SK-N-DZ (cell line): ENCODE measurements around the gene NXNL2.
A peak's percentile ranks its signal among the peaks of the same experiment; 100 is the strongest.

Experiments
- DNase-seq: peaks from one replicate; pipeline ENCODE4 v3.0.0-alpha.2; 2015; ENCODE audit warnings: low spot score

The NXNL2 gene

DNA sequence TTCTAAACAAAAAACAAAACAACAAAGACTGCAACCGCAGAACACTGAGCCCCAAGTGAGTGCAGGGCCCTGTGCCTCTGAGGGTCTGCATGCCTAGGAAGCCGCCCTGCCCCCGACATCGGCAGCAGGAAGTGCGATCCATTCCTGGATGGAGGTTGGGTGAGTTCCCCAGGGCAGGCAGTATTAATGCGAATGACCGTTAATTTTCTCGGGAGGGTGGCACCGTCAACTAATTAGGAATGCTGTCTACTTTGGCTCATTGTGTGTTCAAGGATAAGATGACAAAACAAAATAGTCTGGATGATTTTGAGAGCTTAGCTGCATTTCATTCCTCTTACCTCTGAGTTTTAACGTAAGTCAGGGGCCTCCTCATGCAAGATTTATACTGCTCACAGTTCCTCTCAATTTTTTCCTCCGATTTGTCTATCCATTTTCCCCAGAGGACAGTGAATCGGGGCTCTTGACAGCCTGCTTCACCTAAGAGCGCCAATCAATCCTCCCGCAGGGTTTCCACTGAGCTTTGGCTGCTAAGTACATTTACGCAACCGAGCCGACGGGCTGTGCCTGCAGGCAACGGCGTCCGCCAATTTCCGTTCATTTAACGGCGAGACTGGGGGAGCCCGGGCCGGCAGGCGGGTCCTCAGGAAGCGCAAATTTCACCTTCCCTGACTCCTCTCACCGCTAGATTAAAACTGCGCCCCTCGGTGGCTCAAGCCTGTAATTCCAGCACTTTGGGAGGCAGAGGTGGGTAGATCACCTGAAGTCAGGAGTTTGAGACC lies 2.9 kb upstream of the NXNL2 start:
- DNase-seq, result no peak

GRCh38 chr9:88533951-88534455 lies 975 bp upstream of the NXNL2 start:
- DNase-seq, result no peak

GRCh38 chr9:88535226-88536022 lies 446 bp downstream of the NXNL2 start:
- DNase-seq, result no peak

- no peak for DNase-seq
Measured at GRCh38 chr9:88536023-88536324, 996 bp downstream of the NXNL2 start.

GRCh38 chr9:88536951-88537760 lies 2.2 kb downstream of the NXNL2 start:
- no peak for DNase-seq

DNA sequence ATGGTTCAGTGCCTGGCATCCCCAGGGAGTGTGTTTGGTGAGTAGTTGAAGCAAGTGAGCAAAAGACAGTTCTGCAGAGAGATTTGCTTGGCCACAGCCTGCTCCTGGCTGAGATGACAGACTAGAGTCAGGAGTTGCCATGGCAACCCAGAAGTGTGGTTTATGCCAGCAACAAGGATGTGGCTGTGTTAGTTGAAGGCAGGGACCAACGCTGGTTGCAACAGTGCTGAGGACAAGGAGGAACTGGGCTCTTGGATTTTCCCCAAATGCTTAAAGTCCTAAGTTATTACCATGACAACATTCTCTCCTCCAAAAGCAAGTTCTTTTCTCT lies 2.7 kb downstream of the NXNL2 start:
- DNase-seq, result peak; percentile 40

GRCh38 chr9:88538311-88539085 lies 3.5 kb downstream of the NXNL2 start:
- DNase-seq, result no peak

- DNase-seq, result no peak
Measured at GRCh38 chr9:88539246-88539645, 4.3 kb downstream of the NXNL2 start.

DNA sequence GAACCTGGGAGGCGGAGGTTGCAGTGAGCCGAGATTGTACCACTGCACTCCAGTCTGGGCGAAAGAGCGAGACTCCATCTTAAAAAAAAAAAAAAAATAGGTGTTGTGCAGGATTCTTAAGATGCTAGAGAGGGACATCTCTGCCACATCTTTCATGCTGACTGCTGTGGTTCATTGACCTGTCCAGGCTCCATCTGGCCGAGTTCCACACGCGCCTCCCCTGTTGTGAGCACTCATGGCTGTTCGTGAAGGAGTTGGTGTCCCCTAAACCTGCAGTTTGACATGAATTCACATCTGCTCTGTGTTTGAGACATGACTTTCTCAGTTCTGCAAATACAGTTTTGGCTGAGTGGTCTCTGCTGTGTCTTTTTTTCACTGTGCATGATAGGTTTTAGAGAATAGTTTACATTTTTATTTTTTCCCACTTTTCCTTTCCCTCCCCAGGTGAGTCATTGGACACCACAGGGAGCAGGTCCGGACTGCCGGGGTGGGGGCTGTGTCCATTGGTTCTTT lies 5.3 kb downstream of the NXNL2 start:
- no peak for DNase-seq

DNA sequence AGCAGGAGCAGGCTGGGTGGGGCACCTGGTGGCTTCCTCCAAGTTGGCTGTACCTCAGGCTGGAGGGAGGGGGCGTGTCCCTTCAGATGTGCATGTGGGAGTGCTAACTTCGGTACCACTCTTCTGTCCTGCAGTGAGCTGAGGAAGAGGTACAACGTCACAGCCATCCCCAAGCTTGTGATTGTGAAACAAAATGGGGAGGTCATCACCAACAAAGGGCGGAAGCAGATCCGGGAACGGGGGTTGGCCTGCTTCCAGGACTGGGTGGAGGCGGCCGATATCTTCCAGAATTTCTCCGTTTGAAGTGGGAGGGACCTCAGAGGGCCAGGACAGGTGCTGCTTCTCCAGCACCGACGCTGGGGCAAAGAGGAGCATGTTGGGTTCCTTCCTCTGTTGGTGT lies 9.3 kb downstream of the NXNL2 start:
- no peak for DNase-seq

GRCh38 chr9:88551546-88552137 lies 16.7 kb downstream of the NXNL2 start:
- DNase-seq, result no peak

- no peak for DNase-seq
Measured at GRCh38 chr9:88553350-88553749, 18.4 kb downstream of the NXNL2 start.

GRCh38 chr9:88555268-88555980 lies 20.4 kb downstream of the NXNL2 start:
- DNase-seq, result no peak

GRCh38 chr9:88559661-88560060 lies 24.7 kb downstream of the NXNL2 start:
- no peak for DNase-seq

GRCh38 chr9:88567870-88568269 lies 32.9 kb downstream of the NXNL2 start:
- no peak for DNase-seq

GRCh38 chr9:88571419-88571818 lies 36.4 kb downstream of the NXNL2 start:
- DNase-seq, result no peak

GRCh38 chr9:88572684-88573083 lies 37.7 kb downstream of the NXNL2 start:
- DNase-seq, result no peak

- no peak for DNase-seq
Measured at GRCh38 chr9:88574953-88575352, 40.0 kb downstream of the NXNL2 start.

GRCh38 chr9:88577256-88578120 lies 42.5 kb downstream of the NXNL2 start:
- DNase-seq, result no peak
